Memory B cell (primary cell): ENCODE measurements around the gene PTPRD.

ENCODE experiments used
- ATAC-seq: fragments of 150-1000 bp; cut with Tn5 transposase; 2 replicates; pipeline ENCODE4 v1.10.0; 2021; ENCODE audit warnings: low read depth, mild to moderate bottlenecking, moderate library complexity
- DNase-seq, 2 donors: peaks; one replicate each; pipeline ENCODE4 v3.0.0; 2022; ENCODE audit warnings: low spot score in 2 of 2
- H3K27ac Mint-ChIP-seq: one replicate; pipeline ENCODE4 v1.8.0; 2022; ENCODE audit warnings: mild to moderate bottlenecking, moderate library complexity, mixed read lengths
- H3K27me3 Mint-ChIP-seq: one replicate; pipeline ENCODE4 v1.8.0; 2022; ENCODE audit warnings: mixed read lengths
- H3K36me3 Mint-ChIP-seq: one replicate; pipeline ENCODE4 v1.8.0; 2022; ENCODE audit warnings: mild to moderate bottlenecking, mixed read lengths
- H3K4me1 Mint-ChIP-seq: one replicate; pipeline ENCODE4 v1.8.0; 2022; ENCODE audit warnings: mixed read lengths
- H3K4me3 Mint-ChIP-seq: one replicate; pipeline ENCODE4 v1.8.0; 2022; ENCODE audit warnings: mild to moderate bottlenecking, moderate library complexity, mixed read lengths
- H3K9me3 Mint-ChIP-seq: one replicate; pipeline ENCODE4 v1.8.0; 2022; ENCODE audit warnings: mixed read lengths

The PTPRD gene

DNA sequence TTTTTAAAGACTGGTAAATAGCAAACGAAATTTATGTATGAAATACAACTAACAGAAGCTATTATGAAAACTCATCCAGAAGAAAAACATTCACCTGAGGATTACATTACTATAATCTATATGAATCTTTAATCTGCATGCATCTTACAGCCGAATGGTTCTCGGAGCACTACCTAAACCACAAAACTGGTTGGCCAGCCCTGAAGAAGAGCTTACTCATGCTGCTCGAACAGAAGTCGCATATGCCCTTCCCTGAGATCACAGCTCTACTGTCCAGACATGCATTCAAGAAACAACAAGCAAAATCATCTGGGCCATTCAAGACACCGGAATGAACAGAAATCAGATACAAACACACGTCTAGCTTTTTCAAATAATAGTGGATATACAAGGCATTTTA is 1882.2 kb downstream of the PTPRD start:
- DNase-seq: no peak
- Mint-ChIP-seq H3K4me1 (no peaks in the 10 kb centered on the region), H3K4me3 (no peak overlapping the region), H3K27me3 (peaks cover 2% of the 10 kb centered on the region), H3K27ac (no peak overlapping the region), H3K9me3 (no peaks in the 10 kb centered on the region), H3K36me3 (no peaks in the 10 kb centered on the region)
- no peak for ATAC-seq

- Mint-ChIP-seq H3K4me1 (no peaks in the 10 kb centered on the region), H3K27ac (no peak overlapping the region), H3K36me3 (no peaks in the 10 kb centered on the region), H3K9me3 (no peaks in the 10 kb centered on the region), H3K4me3 (no peak overlapping the region), H3K27me3 (peaks cover 2% of the 10 kb centered on the region)
- ATAC-seq (no peak), DNase-seq (no peak)
Measured at GRCh38 chr9:8728910-8729309, 1883.9 kb downstream of the PTPRD start.

- Mint-ChIP-seq H3K36me3 (no peaks in the 10 kb centered on the region), H3K4me3 (no peak overlapping the region), H3K9me3 (no peaks in the 10 kb centered on the region), H3K4me1 (no peaks in the 10 kb centered on the region), H3K27ac (no peak overlapping the region), H3K27me3 (no peaks in the 10 kb centered on the region)
- ATAC-seq (no peak), DNase-seq (no peak)
Measured at GRCh38 chr9:8727191-8727590, 1885.6 kb downstream of the PTPRD start.

DNA sequence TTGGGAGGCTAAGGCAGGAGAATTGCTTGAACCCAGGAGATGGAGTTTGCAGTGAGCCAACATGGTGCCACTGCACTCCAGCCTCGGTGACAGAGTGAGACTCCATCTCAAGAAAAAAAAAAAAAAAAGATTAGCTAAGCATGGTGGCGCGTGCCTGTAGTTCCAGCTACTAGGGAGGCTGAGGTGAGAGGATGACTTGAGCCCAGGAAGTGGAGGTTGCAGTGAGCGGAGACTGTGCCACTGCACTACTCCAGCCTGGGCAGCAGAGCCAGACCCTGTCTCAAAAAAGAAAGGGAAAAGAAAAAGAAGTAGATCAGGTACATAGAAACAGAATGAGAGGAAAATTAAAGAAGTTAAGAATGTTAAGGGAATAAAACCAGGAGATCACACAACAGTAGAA is 1886.1 kb downstream of the PTPRD start:
- Mint-ChIP-seq H3K27ac (no peak overlapping the region), H3K4me1 (no peaks in the 10 kb centered on the region), H3K4me3 (no peak overlapping the region), H3K27me3 (no peaks in the 10 kb centered on the region), H3K9me3 (no peaks in the 10 kb centered on the region), H3K36me3 (no peaks in the 10 kb centered on the region)
- ATAC-seq: no peak
- no peak for DNase-seq

DNA sequence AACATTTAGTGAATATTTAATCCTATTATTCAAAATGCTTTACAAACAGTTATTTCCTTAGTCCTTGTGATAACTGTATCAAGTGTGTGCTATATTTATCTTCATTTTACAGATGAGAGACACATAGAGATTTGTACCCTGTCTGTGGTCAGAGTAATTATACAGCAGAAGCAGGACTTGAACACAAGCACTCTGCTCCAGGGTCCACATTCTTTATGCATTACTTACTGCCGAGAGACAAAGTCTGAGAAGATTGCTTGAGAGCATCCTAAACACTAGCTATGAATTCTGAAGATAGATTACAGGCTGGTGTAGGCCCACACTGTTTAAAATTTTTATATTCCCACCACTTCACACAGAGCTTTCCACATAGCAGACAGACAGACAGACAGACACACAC is 1887.2 kb downstream of the PTPRD start:
- H3K27ac Mint-ChIP-seq: no peak overlapping the region
- no peak for DNase-seq
- no peak for ATAC-seq

GRCh38 chr9:8724284-8725018 is 1888.4 kb downstream of the PTPRD start:
- Mint-ChIP-seq H3K27me3 (no peaks in the 10 kb centered on the region), H3K4me1 (no peaks in the 10 kb centered on the region), H3K4me3 (no peak overlapping the region), H3K36me3 (no peaks in the 10 kb centered on the region), H3K9me3 (no peaks in the 10 kb centered on the region), H3K27ac (no peak overlapping the region)
- ATAC-seq: no peak
- no peak for DNase-seq

More for the DNA sequence above, 1887.2 kb downstream of the PTPRD start:
- H3K4me3 Mint-ChIP-seq: no peak overlapping the region
- H3K36me3 Mint-ChIP-seq: no peaks in the 10 kb centered on the region
- H3K9me3 Mint-ChIP-seq: no peaks in the 10 kb centered on the region
- H3K4me1 Mint-ChIP-seq: no peaks in the 10 kb centered on the region
- no peaks in the 10 kb centered on the region for H3K27me3 Mint-ChIP-seq

- DNase-seq (no peak), ATAC-seq (no peak)
- H3K4me3 Mint-ChIP-seq: no peak overlapping the region
- no peaks in the 10 kb centered on the region for H3K9me3 Mint-ChIP-seq
- no peaks in the 10 kb centered on the region for H3K27me3 Mint-ChIP-seq
- H3K36me3 Mint-ChIP-seq: no peaks in the 10 kb centered on the region
- no peaks in the 10 kb centered on the region for H3K4me1 Mint-ChIP-seq
- H3K27ac Mint-ChIP-seq: no peak overlapping the region
Measured at GRCh38 chr9:8723195-8723594, 1889.6 kb downstream of the PTPRD start.

- H3K4me1 Mint-ChIP-seq: no peaks in the 10 kb centered on the region
- H3K27me3 Mint-ChIP-seq: no peaks in the 10 kb centered on the region
- H3K27ac Mint-ChIP-seq: no peak overlapping the region
- no peaks in the 10 kb centered on the region for H3K36me3 Mint-ChIP-seq
- H3K9me3 Mint-ChIP-seq: peaks cover 2% of the 10 kb centered on the region
- H3K4me3 Mint-ChIP-seq: no peak overlapping the region
- DNase-seq: no peak
- ATAC-seq: no peak
Measured at GRCh38 chr9:8719833-8720486, 1892.8 kb downstream of the PTPRD start.

DNA sequence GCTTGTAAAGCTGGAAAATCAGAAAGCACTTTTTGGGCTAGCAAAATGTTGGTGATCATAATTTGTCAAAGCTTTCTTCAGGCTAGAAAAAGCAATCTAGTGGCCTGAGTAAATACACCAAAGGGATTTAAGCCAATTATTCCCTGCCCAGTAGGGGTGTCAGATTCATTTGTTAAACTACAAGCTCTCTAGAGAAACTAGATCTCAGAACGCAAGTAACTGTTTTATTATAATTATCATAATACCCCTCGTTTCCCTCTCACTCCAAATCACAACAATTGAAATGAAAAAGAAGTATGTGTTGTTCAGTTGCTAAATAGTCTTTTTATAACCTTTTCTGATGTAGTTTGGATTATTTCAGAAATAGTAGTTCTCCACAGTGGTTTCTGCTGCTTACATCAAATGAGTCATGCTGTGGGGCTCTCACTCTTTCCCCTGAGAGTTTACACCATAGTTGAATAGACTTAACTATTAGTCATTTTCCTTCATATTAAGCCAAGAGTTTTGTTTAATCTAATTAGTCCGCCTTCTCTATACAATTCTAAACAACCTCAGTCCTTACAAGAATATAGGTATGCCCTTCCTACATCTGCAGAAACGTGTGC is 1894.6 kb downstream of the PTPRD start:
- DNase-seq (no peak), ATAC-seq (no peak)
- Mint-ChIP-seq H3K4me3 (no peak overlapping the region), H3K27me3 (no peaks in the 10 kb centered on the region), H3K27ac (no peak overlapping the region), H3K36me3 (no peaks in the 10 kb centered on the region), H3K4me1 (no peaks in the 10 kb centered on the region), H3K9me3 (peaks cover 2% of the 10 kb centered on the region)

DNA sequence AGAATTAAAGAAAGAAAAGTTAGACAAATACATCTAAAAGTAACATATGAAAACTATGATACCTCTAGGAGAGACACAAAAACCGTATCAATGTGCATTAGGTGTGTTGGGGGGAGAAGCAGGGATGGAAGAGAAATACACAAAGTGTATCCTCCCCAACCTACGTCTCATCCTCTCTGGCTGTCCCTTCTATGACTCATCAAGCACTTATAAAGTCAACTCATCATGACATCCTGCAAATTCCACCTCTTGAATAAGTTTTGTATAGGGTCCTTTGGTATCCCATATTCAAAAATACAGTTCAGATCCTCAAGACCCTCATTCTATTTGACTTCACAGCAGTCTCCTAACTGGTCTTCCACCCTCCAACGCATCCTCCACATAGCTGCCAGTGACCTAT is 1895.7 kb downstream of the PTPRD start:
- Mint-ChIP-seq H3K4me1 (no peaks in the 10 kb centered on the region), H3K27me3 (no peaks in the 10 kb centered on the region), H3K36me3 (no peaks in the 10 kb centered on the region), H3K4me3 (no peak overlapping the region), H3K9me3 (peaks cover 4% of the 10 kb centered on the region), H3K27ac (no peak overlapping the region)
- ATAC-seq (no peak), DNase-seq (no peak)

DNA sequence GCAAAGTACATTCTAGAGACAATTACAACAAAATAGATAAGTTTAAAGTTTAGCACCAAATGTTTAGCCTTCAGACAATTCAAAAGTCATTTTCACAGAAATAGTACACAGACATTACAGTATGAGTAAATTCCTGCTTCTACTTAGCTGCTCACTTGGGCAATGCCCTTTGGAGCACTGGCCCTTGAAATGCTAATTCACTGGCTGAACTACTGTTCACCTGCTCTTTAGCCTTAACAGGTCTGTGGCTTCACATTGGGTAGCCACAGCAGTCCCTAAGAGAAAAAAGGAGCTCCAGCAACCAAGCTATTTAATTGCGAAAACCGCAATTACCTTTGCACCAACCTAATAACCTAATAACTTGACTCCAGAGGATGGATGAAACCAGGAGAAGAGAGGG is 1897.0 kb downstream of the PTPRD start:
- no peak overlapping the region for H3K27ac Mint-ChIP-seq
- H3K4me3 Mint-ChIP-seq: no peak overlapping the region
- peaks cover 4% of the 10 kb centered on the region for H3K9me3 Mint-ChIP-seq
- H3K4me1 Mint-ChIP-seq: no peaks in the 10 kb centered on the region
- H3K27me3 Mint-ChIP-seq: no peaks in the 10 kb centered on the region
- ATAC-seq (no peak), DNase-seq (no peak)
- no peaks in the 10 kb centered on the region for H3K36me3 Mint-ChIP-seq

DNA sequence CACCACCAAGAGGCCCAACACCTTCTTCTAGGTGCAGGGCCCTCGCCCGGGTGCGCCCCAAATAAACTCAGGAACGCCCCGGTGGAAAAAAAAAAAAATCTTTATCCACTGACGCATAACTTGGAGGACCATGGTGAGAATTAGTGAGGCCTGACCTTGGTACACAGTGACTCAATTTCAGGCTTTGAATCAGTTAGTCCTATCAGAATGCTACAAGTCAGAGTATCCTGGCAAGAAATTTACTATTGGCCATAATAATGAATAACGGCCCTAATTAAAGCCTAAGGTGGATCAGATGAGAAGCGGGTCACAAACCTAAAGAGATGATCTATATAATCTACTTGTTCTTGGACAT is 1899.0 kb downstream of the PTPRD start:
- Mint-ChIP-seq H3K9me3 (peaks cover 4% of the 10 kb centered on the region), H3K36me3 (no peaks in the 10 kb centered on the region), H3K27ac (no peak overlapping the region), H3K4me1 (no peaks in the 10 kb centered on the region), H3K4me3 (no peak overlapping the region), H3K27me3 (no peaks in the 10 kb centered on the region)
- ATAC-seq: no peak
- no peak for DNase-seq

GRCh38 chr9:8713149-8713810 is 1899.5 kb downstream of the PTPRD start:
- no peaks in the 10 kb centered on the region for H3K27me3 Mint-ChIP-seq
- no peaks in the 10 kb centered on the region for H3K4me1 Mint-ChIP-seq
- DNase-seq (no peak), ATAC-seq (no peak)
- no peak overlapping the region for H3K27ac Mint-ChIP-seq
- peaks cover 4% of the 10 kb centered on the region for H3K9me3 Mint-ChIP-seq
- H3K4me3 Mint-ChIP-seq: no peak overlapping the region
- H3K36me3 Mint-ChIP-seq: no peaks in the 10 kb centered on the region

GRCh38 chr9:8709731-8710130 is 1903.1 kb downstream of the PTPRD start:
- H3K27ac Mint-ChIP-seq: no peak overlapping the region
- no peak overlapping the region for H3K4me3 Mint-ChIP-seq
- H3K4me1 Mint-ChIP-seq: no peaks in the 10 kb centered on the region
- no peak for ATAC-seq
- H3K36me3 Mint-ChIP-seq: no peaks in the 10 kb centered on the region
- H3K27me3 Mint-ChIP-seq: no peaks in the 10 kb centered on the region
- no peak for DNase-seq
- H3K9me3 Mint-ChIP-seq: peaks cover 2% of the 10 kb centered on the region
